ENCODE measurements around the gene GAD1. TPM values are rescaled to one million over a fixed set of nuclear protein-coding genes. Genes with fewer than 3 reads are reported as not detected.

Gene GAD1
- total RNA-seq = 1 to 10 TPM in 1 of 4 donors, not detected in 3; 2.6 TPM

GRCh38 chr2:170816504-170817092, at the start of gene GAD1:
Gene GAD1, plus strand, starts transcription at chr2:170816887. Its CDS starts 1,705 bp downstream, at chr2:170818592.
- Histone ChIP-seq H3K9me3 (no peaks in the 10 kb centered on the region), H3K36me3 (no peaks in the 10 kb centered on the region), H3K27ac (no peak within 1 kb of the TSS), H3K4me3 (peak within 1 kb of the TSS; percentile 55), H3K4me1 (peaks cover 68% of the 10 kb centered on the region), H3K27me3 (peaks cover 89% of the 10 kb centered on the region)
- TF ChIP-seq CTCF (IDR thresholded peaks at IDR 0.05) (no peak), POLR2AphosphoS5 (IDR thresholded peaks at IDR 0.05) (no peak), EP300 (IDR thresholded peaks at IDR 0.05) (no peak), POLR2A (IDR thresholded peaks at IDR 0.05) (no peak)
- WGBS = 3% methylated on average over 33 of the region's 49 CpGs
- peak; percentile 83 to 90 for DNase-seq (ENCODE audit: low spot score in 2 of 2)

GRCh38 chr2:170770008-170770605, 46.6 kb upstream of the GAD1 start, which contains the start of gene ERICH2:
Gene ERICH2, plus strand, starts transcription at chr2:170770378. Its CDS starts 304 bp downstream, at chr2:170770682.
- H3K4me1 ChIP-seq = peaks cover 19% of the 10 kb centered on the region
- no peaks in the 10 kb centered on the region for H3K36me3 ChIP-seq
- WGBS = 6% methylated on average over 10 of the region's 13 CpGs
- peak within 1 kb of the TSS; percentile 66 for H3K4me3 ChIP-seq
- peaks cover 2% of the 10 kb centered on the region for H3K27me3 ChIP-seq
- TF ChIP-seq POLR2AphosphoS5 (IDR thresholded peaks at IDR 0.05) (no peak), EP300 (IDR thresholded peaks at IDR 0.05) (no peak), CTCF (IDR thresholded peaks at IDR 0.05) (no peak), POLR2A (IDR thresholded peaks at IDR 0.05) (no peak)
- no peaks in the 10 kb centered on the region for H3K9me3 ChIP-seq
- DNase-seq (ENCODE audit: low spot score in 2 of 2) = peak; percentile 65 to 80
- peak within 1 kb of the TSS; percentile 50 for H3K27ac ChIP-seq

GRCh38 chr2:170770606-170771420, 45.9 kb upstream of the GAD1 start:
- peaks cover 19% of the 10 kb centered on the region for H3K4me1 ChIP-seq
- no peaks in the 10 kb centered on the region for H3K27me3 ChIP-seq
- peak; percentile 83 to 85 for DNase-seq (ENCODE audit: low spot score in 2 of 2)
- WGBS = 0% methylated on average over 8 of the region's 82 CpGs
- H3K27ac ChIP-seq = peak overlapping the region; percentile 50
- H3K9me3 ChIP-seq = no peaks in the 10 kb centered on the region
- H3K4me3 ChIP-seq = peak overlapping the region; percentile 66
- TF ChIP-seq POLR2AphosphoS5 (IDR thresholded peaks at IDR 0.05) = no peak
- TF ChIP-seq EP300 (IDR thresholded peaks at IDR 0.05) = no peak
- TF ChIP-seq POLR2A (IDR thresholded peaks at IDR 0.05) = no peak
- TF ChIP-seq CTCF (IDR thresholded peaks at IDR 0.05) = no peak
- H3K36me3 ChIP-seq = no peaks in the 10 kb centered on the region

GRCh38 chr2:170771421-170771937, 45.2 kb upstream of the GAD1 start:
- TF ChIP-seq EP300 (IDR thresholded peaks at IDR 0.05) = no peak
- no peak for TF ChIP-seq POLR2AphosphoS5 (IDR thresholded peaks at IDR 0.05)
- TF ChIP-seq CTCF (IDR thresholded peaks at IDR 0.05) = no peak
- TF ChIP-seq POLR2A (IDR thresholded peaks at IDR 0.05) = no peak
- no peaks in the 10 kb centered on the region for H3K36me3 ChIP-seq
- no peaks in the 10 kb centered on the region for H3K9me3 ChIP-seq
- H3K4me3 ChIP-seq = peak overlapping the region; percentile 66
- H3K27me3 ChIP-seq = no peaks in the 10 kb centered on the region
- H3K27ac ChIP-seq = peak overlapping the region; percentile 50
- 6% methylated on average over 14 of the region's 15 CpGs for WGBS
- peaks cover 19% of the 10 kb centered on the region for H3K4me1 ChIP-seq
- DNase-seq (ENCODE audit: low spot score in 2 of 2) = no peak

Data from suprapubic skin (tissue), 4 donors.